Ishikawa (cell line): ENCODE results near the gene GALNT9.

ENCODE experiments used
- CEBPB ChIP-seq: IDR thresholded peaks from 2 replicates; pipeline ENCODE4 v1.6.1; 2012
- CREB1 ChIP-seq: IDR thresholded peaks from 2 replicates; pipeline ENCODE4 v1.6.1; 2012; ENCODE audit warnings: low read depth
- EGR1 ChIP-seq: IDR thresholded peaks from 2 replicates; pipeline ENCODE4 v1.6.1; 2012
- EP300 ChIP-seq: IDR thresholded peaks from 2 replicates; pipeline ENCODE4 v1.6.1; 2012; ENCODE audit warnings: borderline replicate concordance
- FOXM1 ChIP-seq: IDR thresholded peaks from 2 replicates; pipeline ENCODE4 v1.6.1; 2012; ENCODE audit warnings: low read depth, borderline replicate concordance
- MAX ChIP-seq: IDR thresholded peaks from 2 replicates; pipeline ENCODE4 v1.6.1; 2012
- NFIC ChIP-seq: IDR thresholded peaks from 2 replicates; pipeline ENCODE4 v1.6.1; 2012
- RAD21 ChIP-seq: IDR thresholded peaks from 2 replicates; pipeline ENCODE4 v1.6.1; 2012; ENCODE audit warnings: low read depth
- REST ChIP-seq: IDR thresholded peaks from 2 replicates; pipeline ENCODE4 v1.6.1; 2012; ENCODE audit warnings: low read depth, mild to moderate bottlenecking
- TAF1 ChIP-seq: IDR thresholded peaks from 2 replicates; pipeline ENCODE4 v1.6.1; 2012; ENCODE audit warnings: low read depth, mild to moderate bottlenecking
- TCF12 ChIP-seq: IDR thresholded peaks from 2 replicates; pipeline ENCODE4 v1.6.1; 2012; ENCODE audit warnings: low read depth
- TEAD4 ChIP-seq: IDR thresholded peaks from 2 replicates; pipeline ENCODE4 v1.6.1; 2012
- YY1 ChIP-seq: IDR thresholded peaks from 2 replicates; pipeline ENCODE4 v1.6.1; 2012; ENCODE audit warnings: low read depth
- ZBTB7A ChIP-seq: IDR thresholded peaks from 2 replicates; pipeline ENCODE4 v1.6.1; 2012; ENCODE audit warnings: low read depth
- TF ChIP-seq, protein P1 (sequence below): IDR thresholded peaks from 2 replicates; pipeline ENCODE4 v1.6.1; 2012

The GALNT9 gene

GRCh38 chr12:132257206-132257954 lies 72.0 kb downstream of the GALNT9 start:
- TF ChIP-seq MAX (no peak), REST (no peak), EGR1 (no peak)

DNA sequence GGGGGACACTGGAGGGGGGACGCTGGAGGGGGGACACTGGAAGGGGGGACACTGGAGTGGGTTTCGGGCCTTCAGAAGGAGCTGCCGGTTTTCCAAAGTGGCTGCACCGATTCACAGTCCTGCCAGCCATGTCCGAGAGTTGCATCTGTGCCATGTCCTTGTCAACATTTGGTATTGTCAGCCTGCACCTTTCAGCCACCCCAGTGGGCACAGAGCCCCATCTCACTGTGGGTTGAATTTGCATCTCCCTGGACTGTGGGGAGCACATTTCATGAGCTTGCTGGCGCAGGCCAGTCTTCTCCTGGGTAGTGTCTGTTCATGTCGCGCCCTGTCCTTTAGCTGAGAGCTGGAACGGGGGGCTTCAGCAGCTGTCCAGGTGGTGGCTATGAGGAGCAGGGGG lies 72.7 kb downstream of the GALNT9 start:
- no peak for TF ChIP-seq YY1
- no peak for TF ChIP-seq CREB1
- TF ChIP-seq CEBPB: no peak
- TF ChIP-seq, protein P1, sequence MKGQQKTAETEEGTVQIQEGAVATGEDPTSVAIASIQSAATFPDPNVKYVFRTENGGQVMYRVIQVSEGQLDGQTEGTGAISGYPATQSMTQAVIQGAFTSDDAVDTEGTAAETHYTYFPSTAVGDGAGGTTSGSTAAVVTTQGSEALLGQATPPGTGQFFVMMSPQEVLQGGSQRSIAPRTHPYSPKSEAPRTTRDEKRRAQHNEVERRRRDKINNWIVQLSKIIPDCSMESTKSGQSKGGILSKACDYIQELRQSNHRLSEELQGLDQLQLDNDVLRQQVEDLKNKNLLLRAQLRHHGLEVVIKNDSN: no peak
- TF ChIP-seq EGR1: no peak
- no peak for TF ChIP-seq TEAD4
- TF ChIP-seq FOXM1: no peak
- TF ChIP-seq ZBTB7A: no peak
- TF ChIP-seq TAF1: no peak
- no peak for TF ChIP-seq RAD21
- no peak for TF ChIP-seq EP300
- no peak for TF ChIP-seq TCF12
- no peak for TF ChIP-seq MAX

DNA sequence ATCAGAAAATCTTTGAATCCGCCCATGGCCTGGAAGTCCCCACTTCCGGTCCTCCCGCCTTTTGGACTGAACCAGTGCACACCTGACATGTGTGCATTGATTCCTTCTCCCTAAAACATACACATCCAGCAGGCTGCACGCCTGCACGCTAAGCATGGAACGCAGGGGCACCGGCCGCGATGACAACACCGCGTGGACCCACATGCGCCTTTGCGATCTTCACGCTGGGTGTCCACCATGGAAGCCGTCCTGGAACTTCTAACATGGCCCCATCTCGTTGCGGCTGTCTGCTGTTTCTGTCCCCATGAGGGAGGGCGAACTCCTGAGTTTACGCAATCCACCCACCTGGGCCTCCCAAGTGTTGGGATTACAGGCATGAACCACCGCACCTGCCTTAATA lies 73.7 kb downstream of the GALNT9 start:
- no peak for TF ChIP-seq EGR1
- TF ChIP-seq NFIC: no peak
- no peak for TF ChIP-seq TCF12
- no peak for TF ChIP-seq TEAD4
- TF ChIP-seq EP300: no peak
- TF ChIP-seq ZBTB7A: no peak
- TF ChIP-seq, protein P1: no peak
- TF ChIP-seq CEBPB: no peak
- no peak for TF ChIP-seq MAX
- TF ChIP-seq YY1: no peak
- no peak for TF ChIP-seq TAF1
- no peak for TF ChIP-seq RAD21
- no peak for TF ChIP-seq CREB1
- no peak for TF ChIP-seq REST
- TF ChIP-seq FOXM1: no peak

DNA sequence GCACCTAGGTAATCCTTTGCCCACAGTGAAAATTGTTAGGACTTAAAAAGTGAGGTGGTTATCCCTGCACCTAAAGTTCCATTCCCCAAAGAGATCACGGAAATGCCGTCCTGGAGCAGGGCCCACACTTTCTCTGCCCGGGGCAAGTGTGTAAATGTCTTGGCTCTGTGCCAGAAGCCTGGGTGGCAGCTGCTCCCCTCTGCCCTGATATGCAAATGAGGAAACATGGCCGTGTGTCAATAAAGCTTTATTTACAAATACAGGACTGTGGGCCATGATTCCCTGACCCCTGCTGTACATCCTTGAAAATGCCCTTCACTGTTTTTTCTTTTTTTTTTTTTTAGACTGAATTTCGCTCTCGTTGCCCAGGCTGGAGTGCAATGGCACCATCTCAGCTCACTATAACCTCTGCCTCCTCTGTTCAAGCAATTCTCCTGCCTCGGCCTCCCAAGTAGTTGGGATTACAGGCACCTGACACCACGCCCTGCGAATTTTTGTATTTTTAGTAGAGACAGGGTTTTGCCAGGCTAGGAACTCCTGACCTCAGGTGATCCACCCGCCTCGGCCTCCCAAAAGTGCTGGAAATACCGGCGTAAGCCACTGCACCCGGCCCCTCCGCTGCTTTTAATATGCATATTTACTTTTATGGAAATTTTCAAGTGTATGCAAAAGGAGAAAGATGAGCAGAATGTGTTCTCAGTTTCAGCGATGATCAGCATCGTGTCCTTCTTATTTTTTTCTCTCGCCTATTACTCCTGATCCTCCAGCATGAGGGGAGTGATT lies 75.5 kb downstream of the GALNT9 start:
- TF ChIP-seq MAX: no peak
- TF ChIP-seq TCF12: no peak

GRCh38 chr12:132251741-132252490 lies 77.5 kb downstream of the GALNT9 start:
- TF ChIP-seq CEBPB (no peak), TCF12 (no peak), YY1 (no peak)
